ENCODE data around the gene PDE11A.

The PDE11A gene

GRCh38 chr2:177717831-177718618, 354.6 kb downstream of the PDE11A start:
- H3K4me1 Mint-ChIP-seq = no peaks in the 10 kb centered on the region

DNA sequence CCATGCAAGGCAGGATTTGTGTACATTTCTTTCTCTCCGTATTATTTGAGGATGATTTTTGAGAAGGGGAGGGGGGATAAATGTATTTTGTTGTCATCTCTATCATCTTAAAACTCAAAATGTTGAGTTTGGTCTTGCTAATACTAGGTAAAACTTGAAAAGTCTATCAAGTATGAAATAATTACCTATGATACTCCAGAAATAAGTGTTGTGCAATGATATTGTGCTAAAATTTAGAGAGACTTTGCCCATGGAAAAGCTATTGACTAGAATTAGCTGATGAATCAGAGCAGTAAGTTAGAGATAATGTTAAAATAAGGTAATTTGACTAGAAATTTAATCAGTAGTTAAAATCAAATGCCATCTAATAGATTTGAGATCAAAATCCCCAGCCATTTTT, 356.1 kb downstream of the PDE11A start:
- Mint-ChIP-seq H3K36me3 (no peaks in the 10 kb centered on the region), H3K4me1 (no peaks in the 10 kb centered on the region)

More at GRCh38 chr2:177717831-177718618, 354.6 kb downstream of the PDE11A start:
- H3K9me3 Mint-ChIP-seq = no peaks in the 10 kb centered on the region
- H3K4me3 Mint-ChIP-seq = no peak overlapping the region
- H3K36me3 Mint-ChIP-seq = no peaks in the 10 kb centered on the region
- no peak overlapping the region for H3K27ac Mint-ChIP-seq
- H3K27me3 Mint-ChIP-seq = peaks cover 3% of the 10 kb centered on the region

GRCh38 chr2:177715771-177716170, 356.8 kb downstream of the PDE11A start:
- Mint-ChIP-seq H3K4me1 (no peaks in the 10 kb centered on the region), H3K4me3 (no peak overlapping the region), H3K27me3 (peaks cover 3% of the 10 kb centered on the region), H3K27ac (no peak overlapping the region), H3K36me3 (no peaks in the 10 kb centered on the region), H3K9me3 (no peaks in the 10 kb centered on the region)

More for the DNA sequence above, 356.1 kb downstream of the PDE11A start:
- no peak overlapping the region for H3K27ac Mint-ChIP-seq
- H3K27me3 Mint-ChIP-seq = peaks cover 3% of the 10 kb centered on the region
- H3K9me3 Mint-ChIP-seq = no peaks in the 10 kb centered on the region
- no peak overlapping the region for H3K4me3 Mint-ChIP-seq

DNA sequence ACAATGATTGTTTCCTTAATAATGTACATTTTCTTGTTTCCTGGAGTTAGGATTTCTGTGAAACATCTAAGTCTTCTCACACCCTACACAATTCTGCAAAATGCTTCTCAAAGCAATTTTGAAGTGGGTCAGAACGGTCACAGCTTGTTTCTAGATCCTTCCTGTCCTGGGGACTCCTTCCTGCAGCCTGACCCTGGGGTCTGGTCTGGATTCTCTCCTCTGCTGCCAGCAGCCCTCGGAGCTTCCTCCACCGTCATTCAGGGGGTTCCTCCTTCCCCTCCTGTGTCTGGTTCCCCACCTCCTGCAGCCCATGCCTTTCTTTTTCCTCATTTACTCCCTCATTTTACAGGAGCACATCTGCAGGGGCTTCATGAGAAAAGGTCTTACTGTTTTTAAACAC, 357.9 kb downstream of the PDE11A start:
- Mint-ChIP-seq H3K4me3 (no peak overlapping the region), H3K9me3 (no peaks in the 10 kb centered on the region), H3K27ac (no peak overlapping the region), H3K27me3 (peaks cover 3% of the 10 kb centered on the region), H3K4me1 (no peaks in the 10 kb centered on the region), H3K36me3 (no peaks in the 10 kb centered on the region)

DNA sequence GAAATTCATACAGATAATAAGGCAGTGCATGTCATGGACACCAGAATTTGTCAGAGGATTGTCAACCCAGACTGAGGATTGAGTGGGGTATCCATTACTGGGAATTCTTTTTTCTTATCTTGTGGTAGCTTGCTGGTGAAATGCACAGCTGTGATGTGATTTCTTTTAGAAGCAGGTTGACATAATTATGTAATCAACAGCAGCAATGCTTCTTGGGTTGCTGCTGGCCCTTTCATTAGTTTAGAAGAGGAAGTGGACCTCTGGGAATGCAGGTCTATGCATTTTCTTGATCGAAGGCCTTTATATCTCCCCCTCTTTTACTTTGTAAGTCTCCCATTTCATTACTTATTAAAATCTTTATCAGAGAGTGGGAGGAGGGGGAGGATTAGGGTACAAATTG, 360.1 kb downstream of the PDE11A start:
- H3K27me3 Mint-ChIP-seq = peaks cover 3% of the 10 kb centered on the region
- H3K36me3 Mint-ChIP-seq = no peaks in the 10 kb centered on the region
- no peaks in the 10 kb centered on the region for H3K4me1 Mint-ChIP-seq
- H3K27ac Mint-ChIP-seq = no peak overlapping the region
- H3K9me3 Mint-ChIP-seq = no peaks in the 10 kb centered on the region
- H3K4me3 Mint-ChIP-seq = no peak overlapping the region

DNA sequence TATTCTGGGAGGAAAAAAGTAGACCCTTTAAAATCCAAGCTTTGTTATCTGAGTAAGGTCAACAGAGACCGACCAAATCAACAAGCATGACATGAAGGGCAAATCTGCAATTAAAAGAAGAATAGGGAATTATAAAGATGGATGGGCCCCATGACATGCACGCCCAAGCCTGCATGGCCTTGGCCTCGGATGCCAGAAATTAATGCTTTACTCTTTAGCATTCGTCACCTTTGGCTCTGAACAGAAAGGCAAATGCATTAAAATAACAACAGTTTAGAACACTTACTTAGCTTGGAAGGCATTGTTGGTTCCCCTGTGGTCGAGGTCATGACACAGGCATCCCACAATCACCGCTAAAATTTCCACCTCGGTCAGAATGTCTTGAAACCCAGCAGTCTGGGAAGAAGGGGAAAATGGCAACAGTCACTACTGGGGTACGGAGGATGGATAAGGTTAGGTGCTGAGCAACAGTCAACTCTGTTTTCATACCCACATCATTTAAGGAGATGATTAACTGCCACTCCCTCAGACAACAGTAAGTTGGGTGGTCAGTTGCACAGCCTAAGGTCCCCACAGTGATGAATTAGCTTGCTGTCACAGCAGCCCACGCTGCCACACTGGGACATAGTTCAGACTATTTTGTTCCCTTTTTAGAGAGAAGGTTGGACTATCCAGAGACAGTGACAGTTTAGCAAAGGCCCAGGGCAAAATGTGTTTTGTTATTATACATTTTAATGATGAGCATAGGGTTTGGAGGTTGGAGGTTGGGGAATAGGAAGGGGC, 360.9 kb downstream of the PDE11A start:
- peaks cover 3% of the 10 kb centered on the region for H3K27me3 Mint-ChIP-seq
- no peak overlapping the region for H3K4me3 Mint-ChIP-seq

DNA sequence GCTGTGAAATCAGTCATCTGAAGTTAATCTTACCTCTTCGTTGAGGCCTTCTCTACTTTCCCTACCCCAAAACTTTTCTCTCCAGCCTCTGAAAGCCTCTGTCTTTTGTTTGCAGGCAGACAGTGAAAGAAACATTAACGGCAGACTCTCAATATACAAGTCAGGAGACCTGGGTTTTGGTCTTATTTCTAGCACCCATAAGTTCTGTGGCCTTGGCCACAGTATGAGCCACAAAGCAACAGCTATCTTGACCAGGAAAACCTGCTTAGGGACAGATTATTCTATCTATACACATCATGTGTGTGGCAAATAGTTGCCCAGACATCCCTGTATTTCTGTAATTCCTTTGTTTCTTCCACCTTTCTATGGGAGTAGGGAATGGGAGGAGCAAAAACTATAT, 361.7 kb downstream of the PDE11A start:
- Mint-ChIP-seq H3K36me3 (no peaks in the 10 kb centered on the region), H3K27ac (no peak overlapping the region), H3K9me3 (no peaks in the 10 kb centered on the region), H3K4me3 (no peak overlapping the region), H3K4me1 (no peaks in the 10 kb centered on the region), H3K27me3 (peaks cover 3% of the 10 kb centered on the region)

More for the DNA sequence above, 360.9 kb downstream of the PDE11A start:
- no peaks in the 10 kb centered on the region for H3K36me3 Mint-ChIP-seq
- H3K4me1 Mint-ChIP-seq = no peaks in the 10 kb centered on the region
- no peaks in the 10 kb centered on the region for H3K9me3 Mint-ChIP-seq
- H3K27ac Mint-ChIP-seq = no peak overlapping the region

GRCh38 chr2:177709986-177710401, 362.6 kb downstream of the PDE11A start:
- Mint-ChIP-seq H3K27me3 (peaks cover 4% of the 10 kb centered on the region), H3K36me3 (no peaks in the 10 kb centered on the region), H3K27ac (no peak overlapping the region), H3K4me3 (no peak overlapping the region), H3K4me1 (no peaks in the 10 kb centered on the region), H3K9me3 (no peaks in the 10 kb centered on the region)

DNA sequence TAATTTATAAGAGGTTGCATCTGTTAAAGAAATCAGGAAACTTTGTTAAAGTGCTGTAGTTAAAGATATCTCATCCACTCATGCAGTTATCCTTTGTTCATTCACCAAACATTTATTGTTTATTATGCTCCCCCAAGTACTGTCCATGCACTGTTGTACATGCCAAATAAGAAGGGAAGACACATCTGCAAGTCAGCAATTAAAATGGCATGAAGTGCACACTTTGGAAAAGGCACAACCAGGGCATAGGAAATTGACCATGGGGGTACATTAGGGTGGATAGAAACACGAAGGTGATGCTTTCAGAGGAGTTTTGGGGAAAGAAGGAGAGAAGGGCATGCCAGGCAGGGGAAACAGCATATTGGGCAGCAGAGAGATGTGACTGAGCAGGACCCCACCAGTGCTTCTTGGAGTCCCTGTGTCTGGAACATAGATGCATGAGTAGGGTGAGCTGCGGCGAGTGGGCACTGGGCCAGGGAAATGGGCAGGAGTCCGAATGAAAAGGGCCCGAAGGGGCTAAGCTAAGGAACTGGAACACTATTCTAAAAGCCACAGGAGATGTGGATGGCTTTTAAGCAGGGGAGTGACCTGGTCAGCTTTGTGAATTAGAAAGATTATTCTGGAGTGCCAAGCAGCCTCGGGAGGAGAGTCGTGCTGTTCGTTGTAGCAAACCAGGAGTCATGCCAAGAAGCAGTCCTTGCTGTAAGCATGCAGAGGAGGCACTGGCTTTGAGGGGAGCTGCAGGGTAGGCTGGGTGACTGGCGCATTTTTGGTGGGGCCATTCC, 363.7 kb downstream of the PDE11A start:
- Mint-ChIP-seq H3K4me3 (no peak overlapping the region), H3K9me3 (no peaks in the 10 kb centered on the region), H3K27ac (no peak overlapping the region), H3K4me1 (no peaks in the 10 kb centered on the region), H3K27me3 (peaks cover 4% of the 10 kb centered on the region), H3K36me3 (no peaks in the 10 kb centered on the region)

- H3K27ac Mint-ChIP-seq = no peak overlapping the region
- no peaks in the 10 kb centered on the region for H3K4me1 Mint-ChIP-seq
- no peak overlapping the region for H3K4me3 Mint-ChIP-seq
- H3K27me3 Mint-ChIP-seq = peaks cover 4% of the 10 kb centered on the region
- H3K9me3 Mint-ChIP-seq = no peaks in the 10 kb centered on the region
- no peaks in the 10 kb centered on the region for H3K36me3 Mint-ChIP-seq
These were observed 364.5 kb downstream of the PDE11A start for GRCh38 chr2:177708106-177708505.

GRCh38 chr2:177705511-177706173, 366.9 kb downstream of the PDE11A start:
- H3K27ac Mint-ChIP-seq = no peak overlapping the region
- no peak overlapping the region for H3K4me3 Mint-ChIP-seq
- no peaks in the 10 kb centered on the region for H3K4me1 Mint-ChIP-seq
- no peaks in the 10 kb centered on the region for H3K9me3 Mint-ChIP-seq
- H3K36me3 Mint-ChIP-seq = no peaks in the 10 kb centered on the region
- H3K27me3 Mint-ChIP-seq = peaks cover 4% of the 10 kb centered on the region

DNA sequence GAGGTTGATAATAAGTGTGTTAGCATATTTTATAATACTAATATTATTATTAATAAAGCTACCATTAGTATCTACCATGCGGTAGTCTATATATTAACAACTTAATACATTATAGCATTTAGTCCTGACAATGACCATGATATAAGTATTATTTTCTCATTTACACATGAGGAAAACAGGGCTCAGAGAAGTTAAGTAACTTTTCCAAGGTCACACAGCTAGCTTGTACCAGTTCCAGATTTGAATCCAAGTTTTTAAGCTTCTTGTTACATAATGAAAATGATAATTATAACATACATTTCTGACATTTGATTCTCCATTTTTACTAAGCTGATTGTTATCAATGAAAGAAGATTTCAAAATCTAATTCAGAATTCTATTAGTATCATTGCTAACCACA, 369.4 kb downstream of the PDE11A start:
- Mint-ChIP-seq H3K36me3 (no peaks in the 10 kb centered on the region), H3K9me3 (no peaks in the 10 kb centered on the region), H3K27me3 (peaks cover 4% of the 10 kb centered on the region), H3K27ac (no peak overlapping the region), H3K4me1 (no peaks in the 10 kb centered on the region), H3K4me3 (no peak overlapping the region)

DNA sequence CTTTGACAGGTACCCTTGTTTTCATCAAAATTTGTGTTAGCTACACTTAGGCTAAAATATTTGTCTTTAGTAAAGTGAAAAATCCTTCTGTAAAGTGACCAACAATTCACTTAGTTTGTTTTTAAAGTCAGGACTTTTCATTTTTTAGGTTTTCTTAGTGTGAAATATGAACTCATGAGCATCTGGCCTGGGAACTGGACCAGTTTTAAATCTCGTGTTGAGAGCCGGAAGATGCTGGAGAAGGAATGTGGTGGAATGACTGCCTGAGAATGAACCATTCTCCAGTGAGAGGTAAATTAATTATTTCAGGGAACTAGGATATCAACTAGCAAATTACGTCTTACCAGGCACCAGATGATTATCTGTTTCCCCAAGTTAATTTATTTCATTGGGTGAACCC, 374.3 kb downstream of the PDE11A start:
- Mint-ChIP-seq H3K27ac (no peak overlapping the region), H3K4me3 (no peak overlapping the region), H3K9me3 (no peaks in the 10 kb centered on the region), H3K36me3 (peaks cover 2% of the 10 kb centered on the region), H3K4me1 (no peaks in the 10 kb centered on the region), H3K27me3 (peaks cover 7% of the 10 kb centered on the region)

- Mint-ChIP-seq H3K27me3 (peaks cover 7% of the 10 kb centered on the region), H3K9me3 (no peaks in the 10 kb centered on the region), H3K27ac (no peak overlapping the region), H3K4me3 (no peak overlapping the region), H3K36me3 (peaks cover 2% of the 10 kb centered on the region), H3K4me1 (peaks cover 3% of the 10 kb centered on the region)
These were observed 378.2 kb downstream of the PDE11A start for GRCh38 chr2:177694348-177694747.

GRCh38 chr2:177693658-177694339, 378.8 kb downstream of the PDE11A start:
- H3K27ac Mint-ChIP-seq = no peak overlapping the region
- no peaks in the 10 kb centered on the region for H3K9me3 Mint-ChIP-seq
- H3K4me1 Mint-ChIP-seq = peaks cover 4% of the 10 kb centered on the region
- H3K36me3 Mint-ChIP-seq = peaks cover 2% of the 10 kb centered on the region
- peaks cover 7% of the 10 kb centered on the region for H3K27me3 Mint-ChIP-seq
- H3K4me3 Mint-ChIP-seq = no peak overlapping the region
